Endometrial microvascular endothelial cells (primary cell): Measurements from ENCODE around the gene SPTBN1. TPM values are rescaled to one million over a fixed set of nuclear protein-coding genes. Genes with fewer than 3 reads are reported as not detected.

Experiments
- in situ Hi-C: cut with HindIII; loops from 2 replicates; pipeline ENCODE4 v1.10.0; 2017; ENCODE audit warnings: low sequenced_read_pairs, low pct_unique_long_range_greater_than_20kb; ENCODE audit errors: inconsistent ontology term
- total RNA-seq: library from RNA; depleted of rRNA; stranded (reverse); fragments of >200 nt; gene quantifications from one replicate; pipeline ENCODE4 v1.2.3, GENCODE V29; 2015; ENCODE audit errors: inconsistent ontology term

Gene SPTBN1
- total RNA-seq, 1 donor from 2014 or later, result 200 TPM

- in situ Hi-C loops, result no loop called here
Observed at GRCh38 chr2:54649191-54649590, 193.1 kb downstream of the SPTBN1 start.

GRCh38 chr2:54649633-54650032 lies 193.5 kb downstream of the SPTBN1 start:
- in situ Hi-C loops, result no loop called here

- in situ Hi-C loops, result no loop called here
Observed at GRCh38 chr2:54650612-54651011, 194.5 kb downstream of the SPTBN1 start.

- in situ Hi-C loops, result no loop called here
Observed at GRCh38 chr2:54651291-54651690, 195.2 kb downstream of the SPTBN1 start.

GRCh38 chr2:54652540-54652939 lies 196.4 kb downstream of the SPTBN1 start:
- in situ Hi-C loops, result no loop called here

- in situ Hi-C loops, result no loop called here
Observed at GRCh38 chr2:54653572-54654204, 197.6 kb downstream of the SPTBN1 start.

- in situ Hi-C loops, result no loop called here
Observed at GRCh38 chr2:54655046-54655809, 199.1 kb downstream of the SPTBN1 start.

- in situ Hi-C loops, result no loop called here
Observed at GRCh38 chr2:54656863-54657262, 200.7 kb downstream of the SPTBN1 start.

- in situ Hi-C loops, result no loop called here
Observed at GRCh38 chr2:54657664-54658083, 201.5 kb downstream of the SPTBN1 start.

- in situ Hi-C loops, result no loop called here
Observed at GRCh38 chr2:54658564-54659071, 202.5 kb downstream of the SPTBN1 start.

- in situ Hi-C loops, result no loop called here
Observed at GRCh38 chr2:54659527-54659926, 203.4 kb downstream of the SPTBN1 start.

- in situ Hi-C loops, result no loop called here
Observed at GRCh38 chr2:54660752-54661151, 204.6 kb downstream of the SPTBN1 start.

- in situ Hi-C loops, result no loop called here
Observed at GRCh38 chr2:54663424-54664030, 207.4 kb downstream of the SPTBN1 start.

GRCh38 chr2:54664238-54664786 lies 208.2 kb downstream of the SPTBN1 start:
- in situ Hi-C loops, result no loop called here

GRCh38 chr2:54665436-54665856 lies 209.3 kb downstream of the SPTBN1 start:
- in situ Hi-C loops, result no loop called here

- in situ Hi-C loops, result no loop called here
Observed at GRCh38 chr2:54666131-54666633, 210.1 kb downstream of the SPTBN1 start.

GRCh38 chr2:54666634-54667265 lies 210.6 kb downstream of the SPTBN1 start:
- in situ Hi-C loops, result no loop called here

- in situ Hi-C loops, result no loop called here
Observed at GRCh38 chr2:54667266-54667639, 211.1 kb downstream of the SPTBN1 start.
